ENCODE results near the gene LYZL4. TPM values are rescaled to one million over a fixed set of nuclear protein-coding genes. Genes with fewer than 3 reads are reported as not detected.

LYZL4 gene
- total RNA-seq, 1 experiment from 2014 or later, result not detected

DNA sequence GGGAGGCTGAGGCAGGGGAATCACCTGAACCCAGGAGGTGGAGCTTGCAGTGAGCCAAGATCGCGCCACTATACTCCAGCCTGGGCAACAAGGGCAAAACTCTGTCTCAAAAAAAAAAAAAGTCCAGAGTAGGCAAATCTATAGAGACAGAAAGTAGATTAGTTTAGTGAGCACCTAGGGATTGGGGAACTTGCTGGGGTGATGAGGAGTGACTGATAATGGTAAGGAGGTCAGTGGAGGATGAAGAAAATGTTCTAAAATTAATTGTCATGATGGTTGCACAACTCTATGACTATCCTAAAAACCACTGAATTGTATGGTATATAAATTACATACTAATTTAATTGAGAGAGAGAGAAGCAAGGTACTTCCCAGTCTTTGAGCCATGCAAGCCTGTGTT lies 27.8 kb upstream of the LYZL4 start:
- POLR2A ChIA-PET (ENCODE audit: unreplicated experiment), result no interaction called here
- Histone ChIP-seq H3K27ac (no peak overlapping the region), H3K36me3 (ENCODE audit: low read depth) (no peaks in the 10 kb centered on the region)

GRCh38 chr3:42434777-42435380 lies 24.5 kb upstream of the LYZL4 start:
- no peak overlapping the region for H3K27ac ChIP-seq
- intact Hi-C loops (cut with micrococcal nuclease; ENCODE audit: unreplicated experiment), result no loop called here
- no peaks in the 10 kb centered on the region for H3F3A ChIP-seq (ENCODE audit: insufficient read depth, low read depth)
- H3K9me2 ChIP-seq (ENCODE audit: insufficient read depth), result no peaks in the 10 kb centered on the region
- ChIA-PET POLR2A (ENCODE audit: unreplicated experiment) (interaction anchor here (0.6 kb wide), 1 partner anchor 156 kb away, joined by 5 read pairs; the partner anchor contains the start of gene SS18L2), CTCF (no interaction called here)
- H3K4me3 ChIP-seq, result no peak overlapping the region
- no peaks in the 10 kb centered on the region for H3K4me1 ChIP-seq (replicated peaks; ENCODE audit: insufficient read depth)
- no peak overlapping the region for H3K4me2 ChIP-seq
- no peaks in the 10 kb centered on the region for H3K27me3 ChIP-seq (ENCODE audit: insufficient read depth, low read depth)
- no peaks in the 10 kb centered on the region for H4K20me1 ChIP-seq (ENCODE audit: insufficient read depth)
- H3K9me3 ChIP-seq (ENCODE audit: insufficient read depth, low read depth), result no peaks in the 10 kb centered on the region
- H3K79me2 ChIP-seq (ENCODE audit: low read depth), result no peaks in the 10 kb centered on the region
- TF ChIP-seq CTCF (conservative IDR thresholded peaks at IDR 0.05), result no peak
- TF ChIP-seq EZH2 (IDR thresholded peaks at IDR 0.05; ENCODE audit: low read depth), result no peak
- no peaks in the 10 kb centered on the region for H3K36me3 ChIP-seq (ENCODE audit: low read depth)
- no peak for DNase-seq
- H2AFZ ChIP-seq, result no peak overlapping the region
- no TSS peak for BruUV-seq (replicated peaks)

More for the DNA sequence above, 27.8 kb upstream of the LYZL4 start:
- Histone ChIP-seq H3K4me1 (replicated peaks; ENCODE audit: insufficient read depth) (no peaks in the 10 kb centered on the region), H4K20me1 (ENCODE audit: insufficient read depth) (no peaks in the 10 kb centered on the region), H3K79me2 (ENCODE audit: low read depth) (no peaks in the 10 kb centered on the region), H3K27me3 (ENCODE audit: insufficient read depth, low read depth) (no peaks in the 10 kb centered on the region), H3K4me3 (no peak overlapping the region), H2AFZ (no peak overlapping the region), H3K4me2 (no peak overlapping the region), H3K9me2 (ENCODE audit: insufficient read depth) (no peaks in the 10 kb centered on the region), H3F3A (ENCODE audit: insufficient read depth, low read depth) (no peaks in the 10 kb centered on the region), H3K9me3 (ENCODE audit: insufficient read depth, low read depth) (no peaks in the 10 kb centered on the region)
- TF ChIP-seq EZH2 (IDR thresholded peaks at IDR 0.05; ENCODE audit: low read depth) (no peak), CTCF (conservative IDR thresholded peaks at IDR 0.05) (no peak)
- DNase-seq, result no peak
- CTCF ChIA-PET, result no interaction called here
- BruUV-seq (replicated peaks), result no TSS peak
- intact Hi-C loops (cut with micrococcal nuclease; ENCODE audit: unreplicated experiment), result no loop called here

DNA sequence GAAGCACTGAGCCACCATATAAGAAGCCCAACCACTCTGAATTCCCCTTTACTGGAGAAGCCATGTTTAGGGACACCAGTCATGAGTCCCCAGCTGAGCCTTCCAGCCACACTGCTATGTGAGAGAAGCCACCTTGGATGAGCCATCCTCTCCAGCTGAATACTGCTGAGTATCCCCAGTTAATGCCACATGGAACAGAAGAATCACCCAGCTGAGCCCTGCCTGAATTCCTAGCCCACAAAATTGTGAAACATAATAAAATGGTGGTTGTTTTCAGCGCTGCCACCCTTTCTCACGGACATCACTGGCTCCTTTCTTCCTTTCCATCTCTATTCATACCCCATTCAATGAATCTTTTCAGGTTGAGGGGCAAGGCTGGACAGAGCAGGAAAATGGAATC lies 22.1 kb upstream of the LYZL4 start:
- Histone ChIP-seq H4K20me1 (ENCODE audit: insufficient read depth) (no peaks in the 10 kb centered on the region), H2AFZ (no peak overlapping the region), H3K9me2 (ENCODE audit: insufficient read depth) (no peaks in the 10 kb centered on the region), H3K4me3 (no peak overlapping the region), H3F3A (ENCODE audit: insufficient read depth, low read depth) (no peaks in the 10 kb centered on the region), H3K27ac (no peak overlapping the region), H3K4me2 (no peak overlapping the region), H3K27me3 (ENCODE audit: insufficient read depth, low read depth) (no peaks in the 10 kb centered on the region), H3K4me1 (replicated peaks; ENCODE audit: insufficient read depth) (no peaks in the 10 kb centered on the region), H3K9me3 (ENCODE audit: insufficient read depth, low read depth) (no peaks in the 10 kb centered on the region), H3K36me3 (ENCODE audit: low read depth) (no peaks in the 10 kb centered on the region), H3K79me2 (ENCODE audit: low read depth) (no peaks in the 10 kb centered on the region)
- no TSS peak for BruUV-seq (replicated peaks)
- ChIA-PET CTCF (no interaction called here), POLR2A (ENCODE audit: unreplicated experiment) (no interaction called here)
- TF ChIP-seq CTCF (conservative IDR thresholded peaks at IDR 0.05), result no peak
- no peak for TF ChIP-seq EZH2 (IDR thresholded peaks at IDR 0.05; ENCODE audit: low read depth)
- DNase-seq, result no peak
- intact Hi-C loops (cut with micrococcal nuclease; ENCODE audit: unreplicated experiment), result no loop called here
